ENCODE measurements around the gene GOLGA6A.
"Not testable (repeated sequence)": the region's sequence is repeated elsewhere in the genome, so short reads cannot be mapped to it uniquely, and the experiment has no call there.

The GOLGA6A gene

GRCh38 chr15:74082450-74082849 is at the start of gene GOLGA6A:
Gene GOLGA6A (minus strand): TSS chr15:74082550. CDS start chr15:74082509, 41 bp downstream.
- not testable (repeated sequence) for DNase-seq (ENCODE audit: low read depth)

DNA sequence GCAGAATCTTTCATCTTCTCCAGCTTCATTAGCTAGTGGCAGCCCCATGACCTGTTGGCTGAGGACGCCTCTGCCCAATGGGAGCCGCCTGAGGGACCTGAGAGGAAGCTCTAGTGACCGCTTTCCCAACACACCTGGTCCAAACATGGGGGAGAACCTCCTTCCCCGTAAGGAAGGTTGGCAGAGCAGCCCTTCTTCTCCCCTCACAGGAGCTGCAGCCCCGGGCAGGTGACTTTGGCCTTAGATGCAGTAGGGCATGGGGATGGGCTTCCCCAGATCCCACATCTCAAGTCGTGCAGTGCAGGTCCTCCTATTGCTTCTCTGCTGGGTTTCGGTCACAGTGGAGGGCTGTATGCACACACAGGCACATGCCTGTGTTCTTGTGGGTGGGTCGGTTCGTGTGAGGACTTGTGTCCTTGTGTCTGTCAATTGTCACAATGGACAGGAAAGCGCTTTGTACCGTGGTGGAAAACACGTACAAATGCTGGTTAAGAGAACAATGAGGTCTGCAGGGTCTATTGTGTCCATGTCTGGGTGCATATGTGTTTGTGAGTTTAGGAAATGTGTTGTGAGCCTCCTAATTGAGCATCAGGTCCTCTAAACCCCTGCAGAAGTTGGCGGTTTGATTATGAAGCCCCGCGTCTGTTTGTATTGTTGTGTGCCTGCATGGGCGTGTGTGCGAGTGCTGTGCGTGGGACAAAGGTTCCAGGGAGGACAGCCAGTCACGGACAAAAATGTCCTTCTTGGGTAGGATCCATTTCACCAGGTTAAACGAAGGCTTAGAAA is 49.5 kb upstream of the GOLGA6A start:
- DNase-seq (ENCODE audit: low read depth), result no peak

- no peak for DNase-seq (ENCODE audit: low read depth)
Measured at GRCh38 chr15:74130849-74131627, 48.7 kb upstream of the GOLGA6A start.

DNA sequence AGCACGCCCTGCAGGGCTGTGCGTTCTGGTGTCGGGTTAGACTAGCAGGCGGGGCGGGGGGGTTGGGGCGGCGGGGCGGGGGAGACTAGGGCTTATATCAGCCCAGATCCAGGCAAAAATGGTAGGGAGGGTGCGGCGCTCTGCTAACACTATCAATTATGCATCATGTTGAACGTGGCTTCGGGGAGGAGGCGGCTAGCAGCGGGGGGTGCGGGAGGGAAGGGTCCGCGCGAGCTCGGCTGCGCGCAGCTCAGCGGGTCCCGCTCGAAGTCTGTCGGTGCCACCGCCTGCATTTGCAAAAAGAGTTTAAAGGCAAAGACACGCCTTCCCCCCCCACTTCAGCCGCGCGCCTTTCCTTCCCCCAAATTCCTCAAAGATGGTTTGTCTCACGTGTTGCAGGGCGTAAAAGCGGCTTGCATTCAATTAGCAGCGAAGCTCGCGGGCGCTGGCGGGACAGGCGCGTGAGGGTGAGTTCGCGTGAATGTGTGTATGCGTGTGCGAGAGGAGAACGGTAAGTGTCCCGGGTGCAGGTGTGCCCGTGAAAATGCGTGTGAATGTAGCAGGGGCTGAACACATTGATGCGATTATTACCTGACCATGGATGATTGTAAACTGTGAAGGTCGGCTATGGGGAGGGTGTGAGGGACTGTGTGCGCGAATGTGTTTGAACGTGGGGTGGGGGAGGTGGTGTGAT is 48.0 kb upstream of the GOLGA6A start, which contains the start of gene ISLR2:
Gene ISLR2, plus strand, starts transcription at position 432 of the 694 bp plus-strand sequence. CDS start 2,169 bp downstream, outside the sequence.
- DNase-seq (ENCODE audit: low read depth), result no peak

- no peak for DNase-seq (ENCODE audit: low read depth)
Measured at GRCh38 chr15:74129586-74130154, 47.3 kb upstream of the GOLGA6A start.

- DNase-seq (ENCODE audit: low read depth), result no peak
Measured at GRCh38 chr15:74128785-74129585, 46.6 kb upstream of the GOLGA6A start.

DNA sequence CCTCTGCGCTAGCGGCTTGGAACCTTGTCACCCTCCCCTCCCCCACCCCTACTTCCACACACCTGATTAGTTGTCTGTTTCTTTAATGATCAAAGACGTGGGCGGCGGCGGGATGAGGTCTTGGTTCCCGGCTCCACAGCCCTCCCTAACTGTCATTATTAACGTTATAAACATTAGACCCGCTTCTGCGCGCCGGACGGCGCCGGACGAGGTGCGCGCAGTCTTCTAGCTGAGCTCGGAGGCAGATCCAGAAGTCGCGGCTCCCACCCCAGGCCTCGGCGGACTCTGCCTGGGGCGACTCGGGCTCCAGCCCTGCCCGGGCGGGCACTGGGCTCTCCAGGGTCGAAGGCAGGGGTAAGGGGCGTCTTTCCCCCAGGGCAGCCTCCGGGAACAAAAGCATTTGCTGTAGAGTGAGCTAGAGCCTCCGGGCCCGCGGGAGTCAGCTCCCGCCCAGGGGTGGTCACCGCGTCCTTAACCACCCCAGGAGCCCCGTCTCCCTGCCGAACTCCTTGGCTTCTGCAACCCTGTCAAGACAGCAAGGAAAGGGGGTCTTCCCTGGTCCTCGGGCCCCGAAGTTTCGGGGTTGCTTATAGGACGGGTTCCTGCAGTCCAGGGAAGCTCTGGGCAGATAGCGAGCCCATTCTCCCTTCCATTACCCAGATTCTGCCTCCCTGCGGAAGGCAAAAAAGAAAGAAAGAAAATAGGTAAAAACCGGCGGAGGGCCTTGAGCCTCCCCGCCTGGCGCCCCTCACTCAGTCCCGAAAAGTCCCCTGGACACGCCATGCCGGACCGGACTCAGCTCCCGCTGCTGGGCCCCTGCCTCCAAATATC is 45.8 kb upstream of the GOLGA6A start:
- no peak for DNase-seq (ENCODE audit: low read depth)

DNA sequence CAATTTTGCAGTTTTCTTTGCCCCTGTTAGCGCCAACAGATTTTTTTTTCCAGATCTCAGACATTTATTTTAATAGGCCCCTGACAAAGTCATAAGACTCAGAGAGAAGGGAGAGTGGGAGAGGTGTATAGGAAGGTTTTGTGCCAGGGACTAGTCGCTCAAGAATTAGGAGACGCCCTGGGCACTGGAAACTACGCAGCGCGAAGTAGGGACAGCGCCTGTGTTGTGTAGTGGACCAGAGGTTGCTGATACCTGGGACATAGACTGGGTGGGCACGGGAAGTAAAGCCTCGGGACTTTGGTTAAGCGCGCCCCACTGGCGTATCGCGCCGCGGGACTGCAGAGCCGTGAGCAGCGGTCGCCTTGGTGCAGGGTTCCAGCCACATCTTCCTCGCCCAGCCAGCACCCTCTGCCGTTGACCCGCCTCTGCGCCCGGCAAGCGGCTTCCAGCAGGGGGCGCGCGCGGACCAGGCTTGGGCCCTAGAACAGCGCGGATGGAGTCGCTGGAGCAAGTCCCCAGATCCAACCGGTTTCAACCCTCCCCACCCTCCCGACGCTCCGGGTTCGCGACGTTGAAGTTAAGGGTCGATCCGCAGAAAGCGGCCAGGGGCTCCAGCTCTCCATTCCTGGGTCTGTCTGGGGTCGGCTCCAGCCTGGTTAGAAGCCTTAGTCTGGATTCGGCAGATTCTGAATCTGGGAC is 45.1 kb upstream of the GOLGA6A start:
- DNase-seq (ENCODE audit: low read depth), result peak; percentile 76

- no peak for DNase-seq (ENCODE audit: low read depth)
Measured at GRCh38 chr15:74124759-74125158, 42.4 kb upstream of the GOLGA6A start.

DNA sequence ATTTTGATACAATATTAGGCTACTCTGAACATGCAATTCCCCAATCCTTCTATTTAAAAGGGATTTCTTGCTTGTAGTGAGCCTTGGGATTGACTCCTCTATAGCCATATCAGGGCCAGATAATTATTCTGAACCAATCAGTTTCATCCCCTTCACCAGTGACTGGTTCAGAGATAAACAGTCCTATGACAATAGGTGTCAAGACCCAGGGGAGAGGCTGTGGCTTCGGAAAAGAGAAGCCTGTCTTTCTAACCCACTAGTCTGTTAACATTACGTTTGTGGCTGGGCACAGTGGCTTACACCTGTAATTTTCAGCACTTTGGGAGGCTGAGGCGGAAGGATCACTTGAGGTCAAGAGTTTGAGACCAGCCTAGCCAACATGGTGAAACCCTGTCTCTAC is 41.8 kb upstream of the GOLGA6A start:
- DNase-seq (ENCODE audit: low read depth), result no peak

- DNase-seq (ENCODE audit: low read depth), result no peak
Measured at GRCh38 chr15:74123658-74124057, 41.3 kb upstream of the GOLGA6A start.

DNA sequence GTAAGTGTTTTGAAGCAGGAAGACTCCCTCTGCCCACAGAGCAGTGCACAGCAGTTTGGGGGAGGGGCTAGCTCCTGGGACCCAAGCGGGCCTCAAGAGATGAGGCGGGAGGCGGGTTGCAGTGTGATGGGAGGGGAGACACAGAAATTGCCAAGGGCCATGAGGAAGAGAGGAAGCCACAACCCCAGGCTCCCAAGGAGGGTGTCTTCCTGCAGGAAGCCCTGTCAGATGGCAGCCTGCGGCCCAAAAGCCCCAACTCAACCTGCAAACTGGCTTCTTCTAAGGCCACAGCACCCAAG is 40.7 kb upstream of the GOLGA6A start:
- no peak for DNase-seq (ENCODE audit: low read depth)

DNA sequence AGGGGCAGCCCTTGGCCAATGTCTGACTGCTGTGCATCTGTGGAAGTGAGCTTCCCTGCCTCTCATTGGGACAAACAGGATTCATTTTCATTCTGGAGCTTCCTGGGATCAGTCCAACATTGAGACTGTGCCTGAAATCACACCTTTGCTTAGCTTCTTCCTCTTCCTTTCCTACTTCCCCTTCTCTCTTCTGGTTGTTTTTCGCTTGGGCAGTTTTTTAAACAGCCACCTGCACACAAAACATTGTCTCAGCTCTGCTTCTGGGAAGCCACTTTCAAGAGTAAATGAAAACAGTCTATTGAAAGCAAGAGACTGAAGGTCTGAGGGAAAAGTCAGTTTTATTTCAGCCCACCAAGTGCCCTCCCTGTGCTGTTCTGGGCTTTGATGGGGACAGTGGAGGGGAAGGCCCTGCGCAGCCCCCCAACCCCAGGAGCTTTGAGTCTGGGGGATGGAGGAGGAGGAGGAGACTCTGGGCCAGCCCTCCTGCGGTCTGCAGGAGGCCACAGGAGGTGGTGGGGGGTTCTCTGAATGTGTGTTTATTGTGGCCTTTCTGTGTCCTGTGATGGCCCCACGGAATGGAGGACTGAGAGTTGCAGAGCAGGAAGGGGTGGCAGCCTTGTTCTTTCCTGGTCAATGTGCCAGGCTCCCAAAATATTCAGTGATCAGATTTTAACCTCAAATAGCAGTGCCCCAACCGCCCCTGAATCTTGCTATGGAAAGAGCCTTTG is 40.2 kb upstream of the GOLGA6A start:
- no peak for DNase-seq (ENCODE audit: low read depth)

- DNase-seq (ENCODE audit: low read depth), result no peak
Measured at GRCh38 chr15:74121858-74122257, 39.5 kb upstream of the GOLGA6A start.

GRCh38 chr15:74121039-74121438 is 38.7 kb upstream of the GOLGA6A start:
- no peak for DNase-seq (ENCODE audit: low read depth)

DNA sequence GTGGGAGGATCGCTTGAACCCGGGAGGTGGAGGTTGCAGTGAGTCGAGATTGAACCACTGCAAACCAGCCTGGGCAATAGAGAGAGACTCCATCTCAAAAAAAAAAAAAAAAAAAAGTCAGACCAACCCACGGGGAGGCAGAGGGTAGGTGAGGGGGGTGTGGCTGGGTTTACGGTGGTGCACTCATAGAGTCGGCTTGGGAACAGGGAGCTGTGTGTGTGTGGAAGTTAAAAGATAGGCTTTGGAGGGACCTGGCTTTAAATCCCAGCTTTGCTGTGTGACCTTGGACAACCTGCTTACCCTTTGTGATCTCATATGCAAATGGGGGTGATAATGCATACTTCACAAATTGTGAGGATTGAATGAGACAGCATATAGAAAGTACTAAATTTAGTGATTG is 38.1 kb upstream of the GOLGA6A start:
- no peak for DNase-seq (ENCODE audit: low read depth)

DNA sequence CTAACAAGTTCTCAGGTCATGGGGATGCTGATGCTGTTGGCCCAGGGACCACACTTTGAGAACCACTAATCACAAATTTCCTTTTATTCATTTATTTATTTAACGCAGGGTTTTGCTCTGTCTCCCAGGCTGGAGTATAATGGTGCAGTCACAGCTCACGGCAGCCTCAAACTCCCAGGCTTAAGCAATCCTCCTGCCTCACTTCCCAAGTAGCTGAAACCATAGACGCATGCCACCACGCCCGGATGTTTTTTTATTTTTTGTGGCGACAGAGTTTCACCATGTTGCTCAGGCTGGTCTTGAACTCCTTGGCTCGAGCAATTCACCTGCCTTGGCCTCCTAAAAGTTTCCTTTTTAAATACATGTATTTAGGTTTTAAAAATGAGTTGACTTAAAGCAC is 27.4 kb upstream of the GOLGA6A start:
- no peak for DNase-seq (ENCODE audit: low read depth)

- not testable (repeated sequence) for DNase-seq (ENCODE audit: low read depth)
Measured at GRCh38 chr15:74108611-74109010, 26.3 kb upstream of the GOLGA6A start.

- DNase-seq (ENCODE audit: low read depth), result no peak
Measured at GRCh38 chr15:74108111-74108510, 25.8 kb upstream of the GOLGA6A start.
